Daoy (cell line): ENCODE measurements around the gene SIAE. TPM values are rescaled to one million over a fixed set of nuclear protein-coding genes. Genes with fewer than 3 reads are reported as not detected.

Experiments used
- DNase-seq: peaks from one replicate; pipeline ENCODE4 v3.0.0-alpha.2; 2015; ENCODE audit warnings: low read depth
- total RNA-seq: library from RNA; depleted of rRNA; stranded (reverse); fragments of >200 nt; shearing (Covaris generic); gene quantifications from 2 replicates; pipeline ENCODE4 v1.2.3, GENCODE V29; 2014

The SIAE gene
- total RNA-seq, 1 experiment from 2014 or later, result 3.7 TPM

GRCh38 chr11:124667601-124668000, 5.9 kb downstream of the SIAE start:
- DNase-seq, result no peak

DNA sequence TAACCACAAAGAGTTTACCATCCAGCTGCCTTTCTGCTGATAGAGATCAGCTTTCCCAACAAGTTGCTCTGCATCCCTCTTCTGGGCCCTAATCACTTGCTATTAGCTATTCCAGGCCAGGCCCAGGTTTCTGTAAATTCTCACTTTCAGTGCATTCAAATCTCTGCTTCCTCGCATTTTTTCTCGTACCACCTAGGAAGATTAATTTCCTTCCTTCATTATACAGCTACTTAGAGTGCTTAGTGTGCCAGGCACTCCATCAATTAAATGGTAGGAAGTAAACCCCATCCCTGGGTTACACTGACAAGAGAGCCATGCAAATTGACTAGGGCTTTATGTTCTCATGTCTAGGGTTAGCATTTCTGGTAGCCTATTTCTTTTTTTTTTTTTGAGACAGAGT, 9.7 kb downstream of the SIAE start:
- no peak for DNase-seq

DNA sequence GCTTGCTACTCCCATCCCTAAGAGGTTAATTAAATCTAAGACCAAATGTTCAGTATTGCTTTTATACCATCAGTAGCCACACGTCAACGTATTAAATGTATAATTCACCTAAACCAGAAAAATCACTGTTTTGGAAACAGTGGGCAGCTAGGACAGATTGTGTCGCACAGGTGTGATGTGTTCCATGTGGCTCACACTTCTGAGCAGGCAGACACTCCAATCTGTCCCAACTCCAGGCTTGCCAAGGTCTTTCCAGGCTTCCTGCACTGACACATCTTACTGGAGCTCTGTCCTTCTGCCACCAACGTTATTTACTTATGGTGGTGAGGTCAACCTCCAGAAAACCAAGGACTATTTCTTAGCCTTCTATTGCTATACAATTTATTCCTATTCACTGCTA, 11.4 kb downstream of the SIAE start:
- DNase-seq, result no peak

- no peak for DNase-seq
Measured at GRCh38 chr11:124661553-124661952, 12.0 kb downstream of the SIAE start.

DNA sequence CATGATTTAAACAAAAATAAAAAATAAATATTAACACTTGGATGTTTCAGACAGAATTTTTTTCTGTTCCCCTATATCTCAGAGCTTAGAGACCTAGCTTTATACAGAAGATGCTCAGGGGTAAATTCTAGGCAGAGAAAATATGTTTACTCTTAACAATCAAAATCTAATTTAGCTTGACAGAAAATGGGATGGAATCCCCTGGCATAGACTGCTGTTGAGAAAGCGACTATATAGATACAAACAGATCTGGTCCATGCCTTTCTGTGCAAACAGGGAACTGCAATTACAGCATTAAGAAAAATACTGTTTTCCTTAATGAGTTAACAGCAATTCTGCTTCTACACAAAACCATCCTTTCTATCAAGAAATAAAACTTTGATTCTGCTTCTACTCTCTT, 14.6 kb downstream of the SIAE start:
- no peak for DNase-seq

DNA sequence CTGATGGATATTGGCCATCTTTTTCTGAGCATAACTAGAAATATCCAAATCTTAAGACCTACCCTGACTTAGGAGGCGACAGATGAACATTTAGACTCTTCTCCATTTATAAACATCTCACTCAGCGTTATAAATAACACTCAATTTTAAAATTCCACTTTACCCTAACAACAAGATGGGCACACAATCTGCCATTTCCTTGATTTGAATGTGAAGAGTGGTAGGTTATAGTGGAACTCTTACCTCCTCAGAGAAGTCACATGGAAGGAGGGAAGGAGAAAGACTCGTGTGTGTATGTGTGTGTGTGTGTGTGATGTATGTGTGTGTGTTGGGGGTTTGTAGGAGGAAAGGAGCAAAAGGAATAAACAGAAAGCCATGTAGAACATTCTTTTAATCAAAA, 15.0 kb downstream of the SIAE start:
- no peak for DNase-seq

DNA sequence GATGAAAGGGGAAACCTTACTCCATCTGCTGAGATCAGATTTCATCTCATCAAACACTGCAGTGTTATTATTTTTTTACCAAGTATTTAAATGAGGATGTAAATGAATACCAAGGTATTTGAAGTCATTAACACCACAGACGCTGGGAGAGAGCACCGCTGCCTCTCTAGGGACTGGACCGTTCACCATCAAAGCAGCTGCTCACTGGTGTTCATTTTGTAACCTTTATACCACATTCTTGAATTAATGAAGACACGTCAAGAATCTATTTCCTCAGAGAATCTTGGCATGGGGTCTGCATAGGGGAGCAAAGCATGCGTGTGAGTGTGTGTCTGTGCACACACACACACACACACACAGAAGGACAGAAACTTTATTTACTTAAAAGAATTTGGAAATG, 15.6 kb downstream of the SIAE start:
- no peak for DNase-seq

DNA sequence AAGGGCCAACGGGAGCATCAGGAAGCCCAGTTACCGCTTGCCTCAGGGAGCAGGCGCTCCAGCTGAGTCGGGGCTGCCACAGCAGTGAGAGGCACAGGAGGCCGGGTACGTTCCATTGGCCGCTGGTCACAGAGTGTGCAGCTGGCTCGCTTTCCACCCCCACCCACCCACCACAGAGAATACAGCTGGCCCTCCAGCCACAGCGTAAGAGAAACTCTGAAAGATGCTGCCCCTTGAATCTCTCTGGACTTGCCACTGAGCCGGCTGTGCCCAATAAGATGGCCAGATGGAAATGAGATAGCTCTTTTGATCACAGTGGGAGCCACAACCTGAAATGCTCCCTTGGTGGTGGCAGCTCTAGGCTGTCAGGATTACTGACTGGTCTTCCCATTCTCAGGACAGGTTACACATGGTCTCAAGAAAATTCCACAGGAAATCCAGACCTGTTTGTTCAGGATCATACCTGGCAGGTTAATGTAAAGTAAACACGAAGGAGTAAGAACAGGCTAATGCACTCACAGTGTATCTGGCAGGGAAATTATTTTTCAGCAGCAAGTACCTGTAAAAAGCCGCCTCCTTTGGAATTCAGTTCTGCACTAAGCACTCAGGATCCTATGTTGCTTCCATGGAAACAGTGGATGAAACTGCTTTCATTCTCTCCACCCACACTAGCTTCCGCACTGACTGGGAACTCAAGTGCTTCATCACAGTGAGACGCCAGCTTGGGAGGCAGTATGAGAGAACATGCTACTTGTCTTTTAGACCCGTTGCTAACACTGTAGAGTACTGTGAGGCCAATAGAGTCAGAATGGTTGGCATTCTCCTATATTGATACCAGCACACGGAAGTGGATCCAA, 16.5 kb downstream of the SIAE start:
- DNase-seq, result peak; percentile 68

GRCh38 chr11:124648610-124649009, 24.9 kb downstream of the SIAE start:
- DNase-seq, result no peak

DNA sequence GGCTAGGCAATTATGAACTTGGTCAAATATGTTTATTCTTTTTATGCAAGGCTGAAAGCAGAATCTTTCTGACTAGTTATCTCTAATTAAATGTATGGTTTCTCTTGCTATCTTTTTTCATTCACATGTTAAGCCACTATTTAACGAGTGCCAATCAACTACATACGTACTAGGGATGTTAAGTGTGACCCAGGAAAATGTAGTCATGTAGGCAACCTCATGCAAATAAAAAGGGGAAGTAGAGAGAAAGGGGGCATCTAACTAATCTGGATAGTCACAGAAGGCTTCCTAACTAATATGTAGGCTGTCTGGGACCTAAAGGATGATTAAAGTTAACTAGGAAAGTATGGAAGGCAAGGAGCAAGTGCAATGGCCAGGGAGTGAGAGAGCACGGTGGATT, 27.4 kb downstream of the SIAE start:
- DNase-seq, result no peak

DNA sequence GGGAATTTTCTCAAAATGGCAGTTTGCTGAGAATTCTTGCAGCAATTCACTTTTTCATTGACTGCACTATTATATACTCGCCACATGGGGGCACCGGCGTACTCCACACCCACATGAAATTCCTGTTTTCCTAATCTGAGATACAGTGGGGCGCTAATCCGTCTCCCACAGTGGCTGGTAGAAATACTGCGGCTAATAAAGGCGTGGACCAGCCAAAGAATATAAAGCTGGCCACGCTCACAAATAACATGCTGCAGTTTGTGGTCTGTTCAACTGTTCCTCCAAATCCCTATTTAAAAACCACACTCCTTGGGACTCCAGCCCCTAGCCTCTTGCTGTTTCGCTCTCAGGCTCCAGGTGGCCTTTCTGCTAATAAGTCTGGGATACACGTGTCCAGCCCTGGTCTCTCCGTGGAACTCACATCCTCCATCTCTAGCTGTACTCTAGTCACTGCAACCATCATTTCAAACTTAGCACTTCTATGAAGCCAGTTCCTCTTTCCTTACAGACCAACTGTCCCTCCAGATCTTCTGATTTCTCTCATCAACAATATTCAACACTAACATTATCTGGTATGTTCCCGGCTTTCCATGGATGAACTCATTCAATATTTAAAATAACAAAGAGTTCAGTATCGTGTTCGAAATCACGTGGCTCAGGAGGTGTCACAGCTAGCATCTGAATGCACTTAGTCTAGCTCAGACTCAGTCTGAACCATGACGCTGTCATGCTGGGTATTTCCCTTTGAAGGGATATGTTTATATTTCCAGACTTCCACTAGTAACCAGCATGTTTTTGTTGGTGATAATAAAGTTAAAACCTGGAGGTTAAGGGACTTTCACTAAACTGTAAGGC, 28.9 kb downstream of the SIAE start:
- peak; percentile 74 for DNase-seq

DNA sequence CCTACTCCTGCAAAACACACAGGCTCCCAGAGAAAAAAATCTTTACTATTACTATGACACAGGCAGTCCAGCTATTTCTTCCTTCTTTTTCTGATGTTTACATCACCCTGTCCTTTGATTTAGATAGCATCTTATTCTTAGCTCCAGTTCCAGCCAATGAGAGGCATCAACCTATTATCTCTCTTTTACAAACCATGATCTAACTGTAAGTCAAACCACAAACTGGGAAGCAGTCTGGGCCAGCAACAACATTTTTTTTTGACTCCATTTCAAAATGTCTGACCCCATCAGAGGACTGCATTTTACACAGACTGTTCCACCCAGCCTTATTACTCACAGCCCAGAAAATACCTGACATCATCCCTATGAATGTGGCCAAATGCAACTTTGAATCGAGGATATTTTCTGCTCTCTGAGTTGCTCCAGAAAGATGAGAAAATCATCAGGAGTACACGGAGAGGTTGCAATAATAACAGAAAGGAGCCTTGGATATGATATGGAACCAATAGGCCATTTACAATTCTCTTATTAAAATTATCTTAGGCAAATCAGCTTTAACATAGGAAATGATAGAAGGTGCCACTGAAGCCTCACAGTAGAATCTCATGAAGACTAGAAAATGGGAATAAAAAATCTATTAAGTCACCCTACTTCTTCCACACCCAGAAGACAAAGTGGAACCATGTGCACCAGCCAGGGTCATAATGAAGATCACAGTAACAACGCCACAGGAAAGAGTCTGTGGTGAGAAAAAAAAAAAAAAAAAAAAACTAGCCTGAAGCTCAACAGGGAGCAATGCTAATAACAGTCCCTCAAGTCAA, 29.7 kb downstream of the SIAE start:
- peak; percentile 64 for DNase-seq

DNA sequence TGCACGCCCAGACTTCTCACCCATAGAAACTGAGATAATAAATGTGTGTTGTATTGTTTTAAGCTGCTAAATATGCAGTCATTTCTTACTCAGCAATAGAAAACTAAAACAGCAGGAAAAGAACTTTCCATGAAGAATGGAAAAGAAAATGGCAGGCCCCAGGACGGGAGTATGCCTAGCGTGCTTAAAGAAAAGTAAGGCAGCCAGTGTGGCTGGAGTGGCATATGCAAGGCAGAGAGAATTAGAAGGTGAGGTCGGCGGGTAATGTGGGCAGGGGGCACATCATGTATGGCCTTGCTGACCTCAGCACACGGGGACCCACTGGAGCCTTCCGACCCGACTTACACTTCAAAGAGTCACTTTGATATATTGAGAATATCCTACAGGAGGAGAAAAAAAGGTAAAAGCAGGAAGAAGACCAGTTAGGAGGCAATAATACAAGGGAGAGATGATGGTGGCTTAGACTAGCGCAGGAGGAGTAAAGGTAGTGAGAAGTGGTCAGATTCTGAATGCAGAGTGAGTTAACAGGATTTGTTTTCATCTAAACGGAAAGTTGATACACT, 30.4 kb downstream of the SIAE start:
- no peak for DNase-seq

DNA sequence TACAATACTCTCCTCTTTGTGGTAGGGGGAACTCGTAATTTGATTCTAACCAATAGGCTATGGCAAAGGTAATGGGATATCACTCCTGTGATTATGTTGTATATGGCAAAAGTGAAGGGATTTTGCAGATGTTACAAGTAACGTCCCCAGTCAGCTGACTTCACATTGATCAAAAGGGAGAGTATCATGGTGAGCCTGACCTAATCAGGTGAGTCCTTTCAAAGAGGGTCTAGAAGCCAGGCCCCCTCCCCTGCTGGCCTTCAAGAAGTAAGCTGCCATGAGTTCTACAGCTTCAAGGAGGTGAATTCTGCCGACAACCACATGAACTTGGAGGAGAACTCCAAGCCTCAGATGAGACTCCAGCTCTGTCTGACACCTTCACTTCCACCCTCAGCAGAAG, 30.9 kb downstream of the SIAE start:
- no peak for DNase-seq

DNA sequence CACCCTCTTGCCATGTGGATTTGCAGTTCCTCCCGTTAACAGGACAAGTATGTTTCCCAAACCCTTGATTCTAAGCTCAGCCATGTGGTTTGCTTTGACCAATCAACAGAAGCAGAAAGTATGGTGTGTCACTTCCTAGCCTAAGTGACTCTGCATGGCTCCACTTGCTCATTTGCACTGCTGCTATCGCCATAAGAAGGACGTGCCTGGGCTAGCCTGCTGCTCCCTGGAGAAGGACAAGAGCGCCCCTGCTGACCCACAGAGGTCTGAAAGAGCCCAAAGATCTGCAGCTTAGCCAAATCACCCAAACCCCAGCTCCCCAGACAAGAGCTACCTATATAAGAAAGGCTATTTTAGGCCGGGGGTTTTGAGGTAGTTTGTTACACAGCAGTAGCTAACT, 32.9 kb downstream of the SIAE start:
- DNase-seq, result no peak

DNA sequence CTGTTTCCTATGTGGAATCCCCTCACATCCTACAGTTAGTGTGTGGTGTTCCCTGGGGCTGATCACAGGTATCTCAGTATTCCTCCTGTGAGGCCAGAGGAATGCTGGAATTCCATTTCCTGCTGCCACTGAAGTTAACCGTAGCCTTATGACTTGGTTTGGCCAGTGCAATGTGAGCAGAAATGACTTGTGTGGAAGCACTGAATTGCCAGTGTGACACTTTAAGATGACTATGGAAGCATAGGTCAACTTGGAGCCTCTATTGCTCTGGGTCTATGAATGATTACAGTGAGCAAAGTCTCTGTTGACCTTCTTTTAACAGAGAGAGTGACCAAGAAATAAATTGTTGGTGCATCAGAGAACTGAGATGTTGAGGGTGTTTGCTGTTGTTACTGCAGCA, 34.4 kb downstream of the SIAE start:
- DNase-seq, result no peak

DNA sequence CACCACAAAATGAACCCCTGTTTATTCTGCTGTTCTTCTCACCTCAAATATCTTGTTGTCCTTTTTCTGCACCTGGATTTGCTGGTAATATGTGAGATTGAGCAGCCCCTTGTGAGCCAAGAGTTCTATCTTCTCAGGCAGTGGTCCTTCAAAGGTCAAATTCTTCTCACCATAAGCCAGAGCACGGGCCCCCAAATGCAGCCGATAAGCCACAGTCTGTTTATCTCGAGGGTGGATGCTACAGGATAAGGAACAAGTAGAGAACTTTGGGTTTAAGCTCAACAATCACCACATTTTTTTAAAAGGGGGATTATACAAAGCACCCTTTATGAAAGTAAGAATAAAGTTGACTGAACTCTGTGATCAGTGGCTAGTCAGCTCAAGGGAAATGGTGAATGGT, 35.0 kb downstream of the SIAE start:
- DNase-seq, result no peak

DNA sequence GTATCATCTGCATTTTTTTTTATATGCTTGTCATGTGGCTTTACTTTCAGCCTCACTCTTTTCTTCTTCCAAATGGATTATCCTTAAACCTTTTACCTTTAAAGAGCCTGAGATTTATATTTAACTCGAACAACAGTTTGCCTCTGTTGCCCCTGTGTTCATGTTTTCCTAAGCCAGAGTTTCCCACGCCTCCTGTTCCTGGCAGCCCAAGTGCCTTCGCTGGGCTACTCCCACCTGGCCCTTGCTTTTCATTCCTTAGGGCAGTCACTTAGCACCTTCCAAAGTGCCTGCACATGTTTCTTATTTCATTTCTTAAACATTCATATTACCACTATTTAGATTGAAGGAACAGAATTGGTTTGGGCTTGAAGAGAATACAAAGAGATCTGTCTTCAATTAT, 37.6 kb downstream of the SIAE start:
- DNase-seq, result no peak

DNA sequence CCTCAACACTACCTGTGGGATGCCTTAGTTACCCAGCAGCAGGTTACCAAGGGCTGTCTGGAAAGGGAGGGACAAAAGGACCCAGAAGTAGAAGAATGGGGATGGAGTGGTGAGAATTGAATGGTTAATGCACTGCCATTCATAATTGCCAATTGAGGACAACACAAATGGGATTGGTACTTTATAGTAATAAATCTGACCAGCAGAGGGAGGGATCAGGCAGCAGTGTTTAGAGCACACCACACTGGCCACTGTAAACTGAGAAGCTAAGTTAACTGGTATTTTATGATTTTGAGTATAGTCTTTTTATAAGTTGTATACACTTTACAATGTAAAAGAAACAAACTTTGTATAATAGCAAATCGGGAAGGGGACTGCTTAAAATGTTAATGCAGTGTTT, 40.2 kb downstream of the SIAE start:
- DNase-seq, result no peak

- DNase-seq, result no peak
Measured at GRCh38 chr11:124629961-124630360, 43.6 kb downstream of the SIAE start.

- no peak for DNase-seq
Measured at GRCh38 chr11:124627546-124627945, 46.0 kb downstream of the SIAE start.
